Measurements from ENCODE around the gene CHP1.
"Not testable (repeated sequence)": the region's sequence is repeated elsewhere in the genome, so short reads cannot be mapped to it uniquely, and the experiment has no call there.

The CHP1 gene

GRCh38 chr15:41256577-41257038, 25.5 kb downstream of the CHP1 start:
- DNase-seq (ENCODE audit: low spot score): no peak

- DNase-seq (ENCODE audit: low spot score): no peak
These were observed 27.8 kb downstream of the CHP1 start for GRCh38 chr15:41258750-41259471.

- DNase-seq (ENCODE audit: low spot score): no peak
These were observed 28.6 kb downstream of the CHP1 start for GRCh38 chr15:41259546-41260189.

- DNase-seq (ENCODE audit: low spot score): not testable (repeated sequence)
These were observed 29.9 kb downstream of the CHP1 start for GRCh38 chr15:41260924-41261323.

GRCh38 chr15:41262571-41262970, 31.5 kb downstream of the CHP1 start:
- DNase-seq (ENCODE audit: low spot score): no peak

GRCh38 chr15:41263891-41264351, 32.9 kb downstream of the CHP1 start:
- DNase-seq (ENCODE audit: low spot score): no peak

GRCh38 chr15:41269887-41270286, 38.8 kb downstream of the CHP1 start:
- no peak for DNase-seq (ENCODE audit: low spot score)

- DNase-seq (ENCODE audit: low spot score): no peak
These were observed 45.8 kb downstream of the CHP1 start for GRCh38 chr15:41276831-41277230.

GRCh38 chr15:41278319-41278718, 47.3 kb downstream of the CHP1 start:
- no peak for DNase-seq (ENCODE audit: low spot score)

- no peak for DNase-seq (ENCODE audit: low spot score)
These were observed 48.6 kb downstream of the CHP1 start for GRCh38 chr15:41279535-41280283.

GRCh38 chr15:41281236-41281635, 50.2 kb downstream of the CHP1 start:
- no peak for DNase-seq (ENCODE audit: low spot score)

GRCh38 chr15:41282436-41282835, 51.4 kb downstream of the CHP1 start:
- not testable (repeated sequence) for DNase-seq (ENCODE audit: low spot score)

GRCh38 chr15:41282980-41283652, 52.0 kb downstream of the CHP1 start:
- not testable (repeated sequence) for DNase-seq (ENCODE audit: low spot score)

- peak; percentile 99 for DNase-seq (ENCODE audit: low spot score)
These were observed 52.8 kb downstream of the CHP1 start for GRCh38 chr15:41283653-41284426.

- peak; percentile 48 for DNase-seq (ENCODE audit: low spot score)
These were observed 53.5 kb downstream of the CHP1 start for GRCh38 chr15:41284427-41285177.

GRCh38 chr15:41285285-41285684, 54.2 kb downstream of the CHP1 start:
- no peak for DNase-seq (ENCODE audit: low spot score)

GRCh38 chr15:41286665-41287333, 55.7 kb downstream of the CHP1 start:
- DNase-seq (ENCODE audit: low spot score): no peak

- DNase-seq (ENCODE audit: low spot score): no peak
These were observed 57.4 kb downstream of the CHP1 start for GRCh38 chr15:41288464-41288863.

- no peak for DNase-seq (ENCODE audit: low spot score)
These were observed 58.9 kb downstream of the CHP1 start for GRCh38 chr15:41289953-41290352.

- DNase-seq (ENCODE audit: low spot score): no peak
These were observed 60.1 kb downstream of the CHP1 start for GRCh38 chr15:41291065-41291631.
